Fibroblast of villous mesenchyme (primary cell): ENCODE results near the gene PMPCA. TPM values are rescaled to one million over a fixed set of nuclear protein-coding genes. Genes with fewer than 3 reads are reported as not detected.

ENCODE experiments used
- DNase-seq: peaks from one replicate; pipeline ENCODE4 v3.0.0-alpha.2; 2010; ENCODE audit warnings: low read depth
- H3K4me3 ChIP-seq: 2 replicates; pipeline ENCODE4 v1.5.1; 2011; ENCODE audit warnings: low read depth, mild to moderate bottlenecking, low read length
- CTCF ChIP-seq: IDR thresholded peaks from 2 replicates; pipeline ENCODE4 v1.5.1; 2012; ENCODE audit warnings: low read depth, mild to moderate bottlenecking, low read length; ENCODE audit not compliant: insufficient read depth
- total RNA-seq: library from RNA; depleted of rRNA; stranded (reverse); fragments of >200 nt; gene quantifications from 2 replicates; pipeline ENCODE4 v1.2.3, GENCODE V29; 2012

Gene PMPCA
- total RNA-seq, 1 donor, result 48.8 TPM

- TF ChIP-seq CTCF, result no peak
- H3K4me3 ChIP-seq, result no peak overlapping the region
- no peak for DNase-seq
Observed at GRCh38 chr9:136395020-136395340, 15.5 kb upstream of the PMPCA start.

- H3K4me3 ChIP-seq, result no peak overlapping the region
- no peak for DNase-seq
- no peak for TF ChIP-seq CTCF
Observed at GRCh38 chr9:136395345-136396218, 14.9 kb upstream of the PMPCA start.

- no peak for DNase-seq
- no peak for TF ChIP-seq CTCF
- H3K4me3 ChIP-seq, result no peak overlapping the region
Observed at GRCh38 chr9:136396219-136396515, 14.3 kb upstream of the PMPCA start.

GRCh38 chr9:136397643-136398042 is 12.8 kb upstream of the PMPCA start:
- no peak overlapping the region for H3K4me3 ChIP-seq
- TF ChIP-seq CTCF, result no peak
- DNase-seq, result no peak

- no peak for DNase-seq
- H3K4me3 ChIP-seq, result no peak overlapping the region
Observed at GRCh38 chr9:136398286-136398685, 12.2 kb upstream of the PMPCA start.

GRCh38 chr9:136399176-136400037 is 11.1 kb upstream of the PMPCA start:
- TF ChIP-seq CTCF, result no peak
- peak overlapping the region; percentile 74 for H3K4me3 ChIP-seq
- DNase-seq, result peak; percentile 10

More at GRCh38 chr9:136398286-136398685, 12.2 kb upstream of the PMPCA start:
- TF ChIP-seq CTCF, result no peak
